Esophagus muscularis mucosa (tissue), 3 donors: ENCODE measurements around the gene FAM241B.

ENCODE experiments used
- CTCF ChIP-seq, 3 experiments: fragments of 200-600 bp in 2 of 3; fragments of 450-650 bp in 1 of 3; sonication (generic) in 2 of 3; IDR thresholded peaks; one replicate each; pipeline ENCODE4 v1.5.1; 2017 to 2019; ENCODE audit warnings: antibody characterized with exemption in 3 of 3, mild to moderate bottlenecking in 2 of 3, moderate library complexity in 1 of 3
- POLR2A ChIP-seq: fragments of 450-650 bp; IDR thresholded peaks from one replicate; pipeline ENCODE4 v1.6.1; 2017; ENCODE audit warnings: antibody characterized with exemption, moderate library complexity, mild to moderate bottlenecking, low read depth
- POLR2AphosphoS5 ChIP-seq, 2 donors: sonication (generic); formaldehyde crosslinking; IDR thresholded peaks; one replicate each; pipeline ENCODE4 v1.6.1; 2017; ENCODE audit warnings: antibody characterized with exemption in 2 of 2

GRCh38 chr10:69612760-69613159 is 17.3 kb upstream of the FAM241B start:
- no peak for TF ChIP-seq CTCF (IDR thresholded peaks at IDR 0.05)
- TF ChIP-seq POLR2AphosphoS5 (IDR thresholded peaks at IDR 0.05) = no peak
- TF ChIP-seq POLR2A = no peak
